Activated T-cell treated with anti-CD3 and anti-CD28 coated beads, Interleukin-2, amount 50 U/mL, for 4 hours (primary cell): ENCODE data around the gene PSMA2. TPM values are rescaled to one million over a fixed set of nuclear protein-coding genes. Genes with fewer than 3 reads are reported as not detected.

Experiments used
- ATAC-seq, 2 donors: fragments of 200-7000 bp; cut with Tn5 transposase; one replicate each; pipeline ENCODE4 v1.10.0; 2021
- DNase-seq: peaks from one replicate; pipeline ENCODE4 v3.0.0-alpha.2; 2020
- H3K27me3 Mint-ChIP-seq: one replicate; pipeline ENCODE4 v1.8.0; 2021; ENCODE audit warnings: low read depth, mixed read lengths
- H3K36me3 Mint-ChIP-seq: one replicate; pipeline ENCODE4 v1.8.0; 2022; ENCODE audit warnings: mixed read lengths; ENCODE audit not compliant: insufficient read depth
- H3K4me1 Mint-ChIP-seq: one replicate; pipeline ENCODE4 v1.8.0; 2021; ENCODE audit warnings: low read depth, mixed read lengths
- H3K4me3 Mint-ChIP-seq: one replicate; pipeline ENCODE4 v1.8.0; 2021; ENCODE audit warnings: mild to moderate bottlenecking, moderate library complexity, mixed read lengths
- H3K9me3 Mint-ChIP-seq: one replicate; pipeline ENCODE4 v1.8.0; 2021; ENCODE audit warnings: mixed read lengths
- total RNA-seq, 3 donors: library from RNA; stranded (reverse); gene quantifications; one replicate each; pipeline ENCODE4 v1.2.1, GENCODE V29; 2021

Gene PSMA2
- 100 to 1,000 TPM; 224 to 252 (median 240) TPM for total RNA-seq

GRCh38 chr7:42931834-42932651, at the start of gene PSMA2, which contains the start of gene MRPL32:
Gene PSMA2, minus strand, starts transcription at chr7:42932174. Its CDS starts 16 bp downstream, at chr7:42932158.
Gene MRPL32, plus strand, starts transcription at chr7:42932376. Its CDS starts 11 bp downstream, at chr7:42932387.
- peak within 1 kb of the TSS; percentile 100 for H3K4me3 Mint-ChIP-seq
- no peaks in the 10 kb centered on the region for H3K9me3 Mint-ChIP-seq
- DNase-seq, result peak; percentile 88
- peak; percentile 99 for ATAC-seq
- H3K4me1 Mint-ChIP-seq, result peaks cover 58% of the 10 kb centered on the region
- H3K27me3 Mint-ChIP-seq, result no peaks in the 10 kb centered on the region
- peaks cover 28% of the 10 kb centered on the region for H3K36me3 Mint-ChIP-seq

- no peak overlapping the region for H3K4me3 Mint-ChIP-seq
- peaks cover 13% of the 10 kb centered on the region for H3K27me3 Mint-ChIP-seq
- peaks cover 4% of the 10 kb centered on the region for H3K9me3 Mint-ChIP-seq
- no peaks in the 10 kb centered on the region for H3K36me3 Mint-ChIP-seq
- ATAC-seq (no peak), DNase-seq (no peak)
- H3K4me1 Mint-ChIP-seq, result no peaks in the 10 kb centered on the region
Measured at GRCh38 chr7:42981601-42982000, 49.6 kb upstream of the PSMA2 start.

DNA sequence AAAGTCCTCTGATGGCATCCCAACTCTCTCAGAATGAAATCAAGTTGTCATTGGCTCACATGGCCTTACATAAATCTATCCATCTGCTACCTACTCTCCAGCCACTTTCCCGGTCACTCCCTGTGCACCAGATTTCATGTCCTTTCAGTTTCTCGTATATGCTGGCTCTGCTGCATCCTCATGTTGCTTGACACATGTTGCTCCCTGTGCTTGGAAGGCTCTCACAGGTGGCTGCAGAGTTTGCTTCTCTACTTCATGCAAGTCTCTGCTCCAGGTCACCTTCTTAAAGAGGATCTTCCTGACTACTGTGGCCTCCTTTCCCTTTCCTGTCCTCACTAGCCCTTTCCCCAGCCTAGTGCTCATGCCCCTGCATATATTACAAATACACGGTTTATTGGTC, 48.5 kb upstream of the PSMA2 start:
- ATAC-seq, result no peak
- Mint-ChIP-seq H3K4me1 (no peaks in the 10 kb centered on the region), H3K36me3 (no peaks in the 10 kb centered on the region), H3K4me3 (no peak overlapping the region), H3K27me3 (peaks cover 11% of the 10 kb centered on the region), H3K9me3 (peaks cover 4% of the 10 kb centered on the region)
- no peak for DNase-seq

- Mint-ChIP-seq H3K4me3 (no peak overlapping the region), H3K4me1 (no peaks in the 10 kb centered on the region), H3K36me3 (no peaks in the 10 kb centered on the region), H3K27me3 (peaks cover 11% of the 10 kb centered on the region), H3K9me3 (peaks cover 4% of the 10 kb centered on the region)
- ATAC-seq, result no peak
- DNase-seq, result no peak
Measured at GRCh38 chr7:42980084-42980483, 48.1 kb upstream of the PSMA2 start.

GRCh38 chr7:42978496-42978895, 46.5 kb upstream of the PSMA2 start:
- DNase-seq, result no peak
- Mint-ChIP-seq H3K9me3 (no peaks in the 10 kb centered on the region), H3K36me3 (no peaks in the 10 kb centered on the region), H3K4me3 (no peak overlapping the region), H3K4me1 (no peaks in the 10 kb centered on the region), H3K27me3 (peaks cover 11% of the 10 kb centered on the region)
- ATAC-seq, result no peak

- Mint-ChIP-seq H3K9me3 (no peaks in the 10 kb centered on the region), H3K27me3 (peaks cover 11% of the 10 kb centered on the region)
Measured at GRCh38 chr7:42976371-42976770, 44.4 kb upstream of the PSMA2 start.

GRCh38 chr7:42972699-42973500, 40.9 kb upstream of the PSMA2 start:
- DNase-seq (no peak), ATAC-seq (no peak)
- Mint-ChIP-seq H3K27me3 (peaks cover 11% of the 10 kb centered on the region), H3K4me3 (no peak overlapping the region), H3K36me3 (no peaks in the 10 kb centered on the region), H3K9me3 (no peaks in the 10 kb centered on the region), H3K4me1 (no peaks in the 10 kb centered on the region)

More at GRCh38 chr7:42976371-42976770, 44.4 kb upstream of the PSMA2 start:
- Mint-ChIP-seq H3K4me3 (no peak overlapping the region), H3K36me3 (no peaks in the 10 kb centered on the region), H3K4me1 (no peaks in the 10 kb centered on the region)
- ATAC-seq, result no peak
- DNase-seq, result no peak

DNA sequence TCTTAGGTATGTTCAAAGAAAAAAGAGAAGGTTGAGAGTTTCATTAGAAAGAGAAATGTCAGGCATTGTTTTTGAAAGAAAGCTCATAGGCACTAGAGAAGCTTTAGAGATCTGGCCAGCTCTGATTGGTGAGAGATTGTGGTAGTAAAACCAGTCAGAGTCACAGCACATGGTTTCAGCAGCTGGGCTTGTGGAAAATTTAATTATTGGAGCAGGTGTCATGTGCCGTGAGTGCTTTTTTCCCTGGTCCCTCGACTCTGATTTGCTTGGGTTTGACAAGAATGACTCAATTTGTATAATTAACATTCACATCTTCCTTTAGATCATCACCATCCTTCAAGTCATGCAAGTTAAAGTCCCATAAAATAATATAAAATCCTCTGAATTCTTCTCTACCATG, 35.4 kb upstream of the PSMA2 start:
- no peaks in the 10 kb centered on the region for H3K9me3 Mint-ChIP-seq
- no peak overlapping the region for H3K4me3 Mint-ChIP-seq
- H3K36me3 Mint-ChIP-seq, result no peaks in the 10 kb centered on the region
- H3K4me1 Mint-ChIP-seq, result no peaks in the 10 kb centered on the region
- DNase-seq, result no peak
- no peak for ATAC-seq
- peaks cover 12% of the 10 kb centered on the region for H3K27me3 Mint-ChIP-seq

DNA sequence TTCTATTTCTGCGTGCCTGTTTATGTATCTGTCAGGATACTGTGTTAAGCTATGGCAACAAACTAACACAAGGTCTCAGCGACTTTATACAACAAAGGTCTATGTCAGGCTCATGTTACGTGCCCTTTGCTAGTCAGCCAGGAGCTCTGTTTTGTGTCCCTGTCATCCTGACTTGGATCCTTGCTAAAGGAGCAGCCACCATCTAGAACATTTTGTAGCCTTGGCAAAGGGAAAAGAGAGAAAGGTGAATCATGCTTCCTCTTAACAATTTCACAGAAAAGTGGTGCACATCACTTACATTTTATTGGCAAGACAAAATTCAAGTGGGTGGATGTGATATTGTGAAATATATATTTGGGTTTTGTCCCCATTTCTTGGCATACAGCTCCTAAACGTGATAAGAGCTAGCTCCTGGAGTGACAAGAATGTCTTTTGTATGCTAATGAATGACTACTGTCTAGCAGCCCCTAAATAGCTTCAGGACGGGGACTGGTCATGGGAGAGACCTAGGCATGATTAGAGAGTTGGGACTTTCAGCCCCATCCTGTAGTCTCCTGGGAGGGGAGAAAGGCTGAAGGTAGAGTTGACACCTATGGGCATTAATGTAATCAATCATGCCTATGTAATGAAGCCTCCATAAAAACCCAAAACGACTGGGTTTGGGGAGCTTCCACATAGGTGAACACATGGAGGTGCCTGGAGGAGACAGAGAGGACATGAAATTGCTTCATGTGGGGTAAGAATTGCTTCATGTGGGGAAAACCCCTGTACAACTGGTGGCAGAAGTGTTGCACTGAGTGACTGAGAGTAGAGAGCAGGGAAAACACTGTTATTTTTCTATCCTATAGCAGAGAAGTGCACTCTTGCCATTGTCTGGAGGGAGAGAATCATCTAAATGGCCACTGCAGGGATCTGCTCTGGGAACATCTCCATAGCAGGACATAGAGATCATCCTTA, 33.2 kb upstream of the PSMA2 start:
- H3K4me3 Mint-ChIP-seq, result no peak overlapping the region
- H3K4me1 Mint-ChIP-seq, result no peaks in the 10 kb centered on the region
- peaks cover 17% of the 10 kb centered on the region for H3K27me3 Mint-ChIP-seq
- no peak for DNase-seq
- ATAC-seq, result peak in 1 of 2 donors; percentile 54
- no peaks in the 10 kb centered on the region for H3K36me3 Mint-ChIP-seq
- H3K9me3 Mint-ChIP-seq, result no peaks in the 10 kb centered on the region

GRCh38 chr7:42964293-42964692, 32.3 kb upstream of the PSMA2 start:
- H3K36me3 Mint-ChIP-seq, result no peaks in the 10 kb centered on the region
- H3K27me3 Mint-ChIP-seq, result peaks cover 17% of the 10 kb centered on the region
- no peak overlapping the region for H3K4me3 Mint-ChIP-seq
- H3K9me3 Mint-ChIP-seq, result no peaks in the 10 kb centered on the region
- H3K4me1 Mint-ChIP-seq, result no peaks in the 10 kb centered on the region
- no peak for DNase-seq
- ATAC-seq, result no peak

DNA sequence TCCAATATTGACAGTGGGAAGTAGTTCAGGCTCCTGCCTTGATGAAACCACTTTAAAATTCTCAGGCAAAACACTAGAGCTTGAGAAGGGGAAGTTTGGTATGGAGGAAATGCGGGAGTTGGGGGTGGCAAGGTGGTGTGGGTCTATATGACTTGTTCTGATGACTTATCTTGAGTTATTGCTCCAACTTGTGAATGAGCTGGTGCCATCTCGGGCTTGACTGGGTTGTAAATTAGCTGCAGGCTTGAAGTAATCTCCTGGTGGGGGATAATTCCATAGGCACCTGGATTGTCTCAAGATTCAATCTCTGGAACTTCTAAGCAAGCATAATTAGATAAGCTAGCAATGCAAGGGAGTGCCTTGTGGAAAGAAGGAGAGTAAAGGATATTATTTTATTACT, 29.2 kb upstream of the PSMA2 start:
- no peak overlapping the region for H3K4me3 Mint-ChIP-seq
- H3K9me3 Mint-ChIP-seq, result peaks cover 12% of the 10 kb centered on the region
- H3K36me3 Mint-ChIP-seq, result no peaks in the 10 kb centered on the region
- DNase-seq (no peak), ATAC-seq (no peak)
- H3K4me1 Mint-ChIP-seq, result no peaks in the 10 kb centered on the region
- peaks cover 11% of the 10 kb centered on the region for H3K27me3 Mint-ChIP-seq

GRCh38 chr7:42960762-42961161, 28.8 kb upstream of the PSMA2 start:
- no peak for ATAC-seq
- peaks cover 11% of the 10 kb centered on the region for H3K27me3 Mint-ChIP-seq
- no peak overlapping the region for H3K4me3 Mint-ChIP-seq
- peaks cover 14% of the 10 kb centered on the region for H3K9me3 Mint-ChIP-seq
- no peaks in the 10 kb centered on the region for H3K36me3 Mint-ChIP-seq
- DNase-seq, result no peak
- H3K4me1 Mint-ChIP-seq, result no peaks in the 10 kb centered on the region

- ATAC-seq (no peak), DNase-seq (no peak)
- Mint-ChIP-seq H3K4me3 (no peak overlapping the region), H3K36me3 (no peaks in the 10 kb centered on the region), H3K27me3 (peaks cover 5% of the 10 kb centered on the region), H3K9me3 (peaks cover 21% of the 10 kb centered on the region), H3K4me1 (no peaks in the 10 kb centered on the region)
Measured at GRCh38 chr7:42959549-42959948, 27.6 kb upstream of the PSMA2 start.

DNA sequence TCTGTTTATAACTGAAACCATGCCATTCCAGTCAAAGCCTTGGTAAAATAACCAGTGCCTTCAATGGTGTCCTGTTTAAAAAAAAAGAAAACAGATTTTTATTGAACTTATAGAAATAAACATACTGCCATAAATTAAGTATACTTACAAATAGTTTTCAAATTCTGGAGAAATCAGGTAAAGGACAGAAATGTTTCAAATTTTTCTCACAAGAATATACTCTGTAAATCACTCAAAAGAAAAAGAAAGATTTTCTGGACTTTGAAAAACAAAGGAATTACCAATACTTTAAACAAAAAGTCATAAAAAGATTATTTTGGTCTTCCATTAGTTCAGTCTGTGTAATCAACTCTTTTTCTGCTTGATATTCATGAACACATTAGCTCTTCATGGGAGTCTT, 24.1 kb upstream of the PSMA2 start:
- Mint-ChIP-seq H3K27me3 (peaks cover 5% of the 10 kb centered on the region), H3K36me3 (no peaks in the 10 kb centered on the region), H3K9me3 (peaks cover 21% of the 10 kb centered on the region), H3K4me1 (no peaks in the 10 kb centered on the region), H3K4me3 (no peak overlapping the region)
- ATAC-seq, result no peak
- DNase-seq, result no peak
